SK-N-DZ (cell line): ENCODE measurements around the gene MPZL2. TPM values are rescaled to one million over a fixed set of nuclear protein-coding genes. Genes with fewer than 3 reads are reported as not detected.
"Not testable (repeated sequence)": the region's sequence is repeated elsewhere in the genome, so short reads cannot be mapped to it uniquely, and the experiment has no call there.

Experiments used
- DNase-seq: peaks from one replicate; pipeline ENCODE4 v3.0.0-alpha.2; 2015; ENCODE audit warnings: low spot score
- polyA plus RNA-seq, 2 experiments: library from polyadenylated mRNA; depleted of rRNA; stranded (reverse); fragments of >200 nt; gene quantifications; 2 replicates each; pipeline ENCODE4 v1.2.3, GENCODE V29; 2014

The MPZL2 gene
- polyA plus RNA-seq (2014; cell fraction: cytosol; rRNA removed): not detected in 2 replicates
- not detected in 2 replicates for polyA plus RNA-seq (2014; cell fraction: nucleus; rRNA removed)

DNA sequence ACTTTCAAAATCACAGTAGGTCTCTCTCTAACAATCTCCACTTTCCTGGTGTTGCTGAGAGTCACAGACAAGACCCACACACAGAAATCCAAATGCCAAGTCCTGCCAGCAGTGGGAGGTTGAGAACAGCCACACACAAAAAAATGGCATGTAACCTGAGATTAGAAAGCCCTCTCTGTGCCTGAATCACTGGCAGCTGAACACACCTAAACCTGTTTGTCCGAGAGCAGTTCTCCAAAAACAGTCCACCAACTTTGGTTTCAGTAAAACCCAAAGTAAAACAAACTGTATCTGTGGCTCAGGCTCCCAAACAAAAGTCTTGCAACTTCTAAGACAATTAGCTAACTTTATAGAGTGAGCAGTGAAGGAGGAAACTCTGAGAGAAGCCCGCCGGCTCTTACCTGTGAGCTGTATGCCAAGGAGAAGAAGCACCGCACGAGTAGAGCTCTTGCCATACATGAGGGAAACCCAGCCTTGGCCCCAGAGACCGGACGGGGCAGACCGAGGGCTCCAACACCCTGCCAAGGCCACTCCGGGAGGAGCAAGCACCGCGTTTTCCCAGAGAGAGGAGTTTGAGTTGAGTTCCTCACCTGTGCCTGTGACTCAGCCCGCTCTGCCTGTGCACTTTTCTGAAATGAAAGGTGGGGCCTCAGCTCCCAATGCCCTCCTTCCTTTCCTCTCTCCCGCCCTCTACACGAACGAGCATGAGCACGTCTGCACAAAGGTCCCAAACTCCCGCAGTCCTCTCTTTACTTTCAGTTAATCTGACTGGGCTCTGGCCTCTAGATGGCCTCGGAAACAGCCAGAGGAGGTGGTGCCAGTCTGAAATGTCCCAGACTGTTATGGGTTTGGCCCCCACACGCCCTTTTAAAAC is at the start of gene MPZL2:
Gene MPZL2 (minus strand): TSS at position 603 of the 874 bp plus-strand sequence. CDS start 144 bp downstream, at position 459.
- DNase-seq: no peak

DNA sequence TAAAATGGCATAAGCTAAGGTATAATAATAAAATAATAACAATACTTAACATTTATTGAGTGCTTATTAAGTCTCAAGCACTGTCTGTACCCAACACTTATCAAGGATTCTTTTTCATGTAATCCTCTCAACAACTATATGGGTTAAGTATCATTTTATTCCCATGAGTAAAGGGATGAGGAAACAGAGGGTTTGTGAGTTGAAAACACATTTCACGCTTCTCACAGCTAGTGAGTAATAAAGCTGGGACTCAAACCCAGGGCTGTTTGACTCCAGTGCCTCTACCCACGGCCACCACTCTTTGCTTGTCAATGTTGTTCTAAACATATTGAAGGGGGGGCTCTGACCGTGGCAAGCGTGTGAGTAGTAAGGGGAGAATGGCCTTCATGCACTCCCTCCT is 49.1 kb upstream of the MPZL2 start:
- no peak for DNase-seq

DNA sequence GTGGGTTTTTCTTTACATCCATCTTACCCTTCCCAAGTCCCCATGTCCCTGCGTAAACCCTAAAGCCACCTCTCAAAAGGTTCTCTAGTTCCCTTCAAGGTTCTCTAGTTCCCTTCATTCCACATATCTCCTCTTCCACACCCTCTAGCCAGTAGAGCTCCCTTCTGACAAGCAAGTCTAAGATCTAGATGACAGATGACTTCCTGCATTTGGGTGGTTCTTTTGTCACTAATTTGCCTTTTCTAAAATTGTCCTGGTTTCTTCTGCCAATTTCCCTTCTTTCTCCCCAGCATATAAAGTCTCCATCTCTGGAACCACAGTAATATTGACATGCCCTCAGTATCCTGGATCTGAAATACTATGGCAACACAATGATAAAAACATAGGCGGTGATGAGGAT is 48.2 kb upstream of the MPZL2 start:
- no peak for DNase-seq

DNA sequence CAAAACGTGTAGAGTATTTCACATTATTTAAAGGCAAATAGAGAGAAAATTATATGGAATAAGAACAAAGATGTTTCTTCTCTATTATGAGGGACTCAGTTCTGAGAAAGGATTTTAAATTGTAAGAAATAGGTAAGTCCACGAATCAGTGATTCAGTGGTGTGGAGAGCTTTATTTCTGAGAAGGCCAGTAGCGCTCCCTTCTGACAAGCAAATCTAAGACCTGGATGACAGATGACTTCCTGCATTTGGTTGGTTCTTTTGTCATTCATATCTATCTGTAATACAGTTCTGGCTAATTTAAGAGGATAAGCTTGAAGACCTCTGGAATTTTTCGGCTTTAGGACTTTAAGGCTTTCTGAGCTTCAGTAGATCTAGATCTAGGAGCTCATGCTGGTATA is 47.4 kb upstream of the MPZL2 start:
- DNase-seq: no peak

DNA sequence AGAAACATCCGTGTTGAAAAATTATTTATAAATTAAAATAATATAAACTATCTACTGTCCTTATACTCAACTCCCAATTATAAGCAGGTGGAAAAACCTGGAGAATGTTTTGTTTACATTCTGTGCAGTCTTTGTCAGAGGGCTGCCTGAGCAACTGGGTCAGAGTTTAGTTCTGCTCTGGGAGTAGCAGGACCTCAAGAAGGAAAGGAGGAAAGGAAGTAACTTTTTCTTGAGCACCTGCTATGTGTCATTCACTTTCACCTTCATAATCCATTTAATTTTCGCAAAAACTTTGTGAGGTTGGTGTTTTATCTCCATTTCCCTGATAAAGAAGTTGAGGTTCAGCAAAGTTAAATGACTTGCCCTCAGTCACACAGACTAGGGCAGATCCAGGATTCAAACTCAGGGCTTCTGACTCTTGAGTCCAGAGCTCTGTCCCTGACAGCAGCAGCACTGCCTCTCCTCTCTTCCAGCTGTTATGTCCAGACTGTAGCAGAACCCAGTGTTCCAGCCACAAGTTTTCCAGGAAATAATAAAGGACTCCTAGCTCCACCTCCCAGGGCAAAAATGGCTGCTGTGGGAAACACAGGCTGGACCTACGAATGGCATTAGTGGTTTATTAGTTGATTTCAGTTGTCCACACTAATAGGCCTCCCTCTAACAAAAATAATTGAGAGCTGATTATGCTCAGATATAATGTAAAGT is 46.8 kb upstream of the MPZL2 start:
- no peak for DNase-seq

- DNase-seq: no peak
These were observed 46.2 kb upstream of the MPZL2 start for GRCh38 chr11:118310271-118310670.

DNA sequence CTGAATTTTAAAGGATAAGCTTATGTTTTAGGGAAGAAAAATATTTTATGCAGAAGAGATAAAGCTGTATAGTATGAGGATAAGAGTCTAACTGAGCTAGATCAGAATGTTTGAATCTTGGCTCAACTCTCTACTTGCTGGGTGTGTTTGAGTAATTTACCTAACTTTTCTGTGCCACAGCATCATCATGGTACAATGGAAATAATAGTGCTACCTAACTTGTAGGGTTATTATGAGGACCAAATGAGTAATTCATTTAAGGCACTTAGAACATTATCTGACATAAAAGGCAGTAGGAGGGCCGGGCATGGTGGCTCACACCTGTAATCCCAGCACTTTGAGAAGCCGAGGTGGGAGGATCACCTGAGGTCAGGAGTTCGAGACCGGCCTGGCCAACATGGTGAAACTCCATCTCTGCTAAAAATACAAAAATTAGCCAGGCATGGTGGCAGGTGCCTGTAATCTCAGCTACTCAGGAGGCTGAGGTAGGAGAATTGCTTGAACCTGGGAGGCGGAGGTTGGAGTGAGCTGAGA is 45.0 kb upstream of the MPZL2 start:
- not testable (repeated sequence) for DNase-seq

DNA sequence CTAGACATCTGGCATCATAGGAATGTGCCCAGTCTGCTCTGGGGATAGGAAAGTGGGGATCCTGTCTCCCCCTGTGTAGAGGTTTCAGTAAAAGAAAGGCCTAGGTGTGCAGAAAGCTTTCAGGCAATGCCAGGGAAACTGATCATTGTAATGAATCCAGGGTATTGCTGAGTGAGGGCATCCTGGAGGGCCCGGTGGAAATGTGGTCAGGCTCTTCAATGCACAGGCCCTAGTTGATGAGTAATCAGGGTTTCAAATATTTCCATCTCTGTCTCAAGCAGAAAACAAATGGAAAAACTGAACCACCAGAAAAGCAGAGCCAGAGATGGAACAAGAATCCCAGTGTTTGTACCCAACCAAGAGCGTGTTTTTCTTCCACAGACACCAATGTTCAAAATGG is 42.5 kb upstream of the MPZL2 start:
- no peak for DNase-seq

- no peak for DNase-seq
These were observed 41.6 kb upstream of the MPZL2 start for GRCh38 chr11:118305726-118306125.

DNA sequence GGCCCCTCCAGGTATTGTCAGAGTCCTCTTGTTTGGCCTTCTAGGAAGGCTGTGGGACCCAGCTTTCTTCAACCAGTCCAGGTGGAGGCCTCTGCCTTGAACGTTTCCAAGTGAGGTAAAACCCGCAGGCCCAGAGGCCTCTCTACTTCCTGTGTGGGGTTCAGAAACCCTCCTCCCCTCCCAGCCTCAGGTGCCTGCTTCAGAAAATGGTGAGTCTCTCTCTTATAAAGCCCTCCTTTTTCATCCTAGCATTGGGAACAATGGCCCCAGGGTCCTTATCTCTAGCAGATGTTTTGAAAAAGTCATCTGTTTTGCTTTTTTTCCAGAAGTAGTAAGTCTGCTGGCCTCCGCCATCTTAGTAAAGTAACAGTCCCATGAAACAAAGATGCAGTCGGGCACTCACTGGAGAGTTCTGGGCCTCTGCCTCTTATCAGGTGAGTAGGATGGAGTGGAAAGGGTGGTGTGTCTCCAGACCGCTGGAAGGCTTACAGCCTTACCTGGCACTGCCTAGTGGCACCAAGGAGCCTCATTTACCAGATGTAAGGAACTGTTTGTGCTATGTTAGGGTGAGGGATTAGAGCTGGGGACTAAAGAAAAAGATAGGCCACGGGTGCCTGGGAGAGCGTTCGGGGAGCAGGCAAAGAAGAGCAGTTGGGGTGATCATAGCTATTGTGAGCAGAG is 40.6 kb upstream of the MPZL2 start, which contains the start of gene CD3E:
Gene CD3E (plus strand): TSS at position 163 of the 681 bp plus-strand sequence. CDS start 223 bp downstream, at position 386.
- no peak for DNase-seq

GRCh38 chr11:118304227-118304567 is 40.1 kb upstream of the MPZL2 start:
- no peak for DNase-seq

- no peak for DNase-seq
These were observed 37.6 kb upstream of the MPZL2 start for GRCh38 chr11:118301600-118302195.

DNA sequence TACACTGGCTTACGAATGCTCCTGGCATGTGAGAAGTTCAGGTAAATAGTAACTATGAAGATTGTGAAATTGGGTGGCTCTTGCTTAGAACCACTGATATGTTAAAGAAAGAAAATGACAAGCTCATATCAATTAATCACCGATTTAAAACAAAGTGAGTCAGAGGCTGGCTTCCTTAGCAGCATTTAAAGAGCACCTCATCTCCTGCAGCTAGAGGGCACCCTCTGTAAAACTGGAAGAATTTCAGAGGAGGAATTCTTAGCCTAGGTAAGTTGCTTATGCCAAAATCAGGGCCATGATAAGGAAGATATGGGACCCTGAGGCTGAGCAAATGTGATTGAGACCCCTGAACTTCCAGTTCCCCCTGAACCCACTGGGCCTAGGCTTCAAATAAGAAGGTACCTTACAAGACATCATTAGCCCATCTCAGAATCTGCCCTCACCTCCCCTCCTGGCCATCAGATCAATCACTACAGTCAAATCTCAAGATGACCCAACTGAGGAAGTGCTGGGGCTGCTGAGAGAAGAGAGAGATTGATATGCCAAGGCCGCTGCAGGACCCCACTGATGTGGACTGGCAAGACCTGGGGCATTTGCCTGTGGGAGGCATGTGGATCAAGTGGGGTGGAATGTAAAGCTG is 31.8 kb upstream of the MPZL2 start:
- DNase-seq: no peak

DNA sequence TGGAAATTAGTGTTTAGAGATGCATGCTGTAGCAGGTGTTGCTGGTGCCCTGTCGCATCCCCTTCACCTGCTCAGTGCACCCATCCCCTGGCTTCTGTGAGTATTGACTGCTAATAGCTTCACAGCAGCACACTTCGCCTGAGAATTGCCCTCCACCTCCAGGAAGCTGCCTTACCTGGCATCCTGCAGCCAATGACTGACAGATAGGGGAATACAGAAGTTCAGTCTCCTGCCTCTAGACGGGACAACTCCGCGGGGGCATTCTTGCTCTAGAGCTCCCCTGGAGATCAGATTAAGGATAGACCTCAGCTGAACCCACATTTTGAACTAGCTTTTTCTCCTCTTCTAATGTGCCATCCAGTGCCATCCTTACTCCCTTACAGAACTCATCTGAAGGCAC is 31.1 kb upstream of the MPZL2 start:
- DNase-seq: no peak

GRCh38 chr11:118294053-118294452 is 30.0 kb upstream of the MPZL2 start:
- no peak for DNase-seq

GRCh38 chr11:118291477-118292135 is 27.5 kb upstream of the MPZL2 start:
- DNase-seq: no peak

- DNase-seq: no peak
These were observed 26.8 kb upstream of the MPZL2 start for GRCh38 chr11:118290923-118291322.

GRCh38 chr11:118289401-118289800 is 25.3 kb upstream of the MPZL2 start:
- DNase-seq: no peak

GRCh38 chr11:118287006-118287405 is 22.9 kb upstream of the MPZL2 start:
- DNase-seq: no peak

GRCh38 chr11:118286545-118286944 is 22.4 kb upstream of the MPZL2 start:
- DNase-seq: no peak
